COLO668 (cell line): ENCODE results near the gene PNMA6F.
"Not testable (repeated sequence)": the region's sequence is repeated elsewhere in the genome, so short reads cannot be mapped to it uniquely, and the experiment has no call there.

ENCODE experiments used
- DNase-seq: peaks from one replicate; lab custom pipeline; 2025; ENCODE audit not compliant: unreplicated experiment; lab: John Stamatoyannopoulos, UW

The PNMA6F gene

GRCh38 chrX:153303276-153304262, 18.0 kb downstream of the PNMA6F start:
- no peak for DNase-seq

DNA sequence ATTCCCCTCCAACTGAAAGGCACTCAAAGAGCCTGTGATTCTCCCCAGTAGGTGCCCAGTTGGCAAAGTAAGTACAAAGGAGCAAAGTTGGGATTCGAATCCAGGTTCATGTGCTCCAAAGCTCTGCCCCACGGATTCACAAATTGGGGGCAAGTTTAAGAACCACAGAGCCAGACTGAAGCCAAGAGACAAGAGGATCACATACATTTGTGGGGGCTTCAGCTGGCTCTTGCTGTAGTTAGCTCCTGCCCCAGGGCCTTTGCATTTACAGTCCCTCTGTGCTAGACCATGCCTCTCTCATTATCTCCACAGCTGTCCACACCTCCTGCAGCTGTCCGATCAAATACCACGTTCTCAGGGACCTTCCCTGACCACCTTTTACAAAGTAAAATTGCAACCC, 18.8 kb downstream of the PNMA6F start:
- DNase-seq = no peak

DNA sequence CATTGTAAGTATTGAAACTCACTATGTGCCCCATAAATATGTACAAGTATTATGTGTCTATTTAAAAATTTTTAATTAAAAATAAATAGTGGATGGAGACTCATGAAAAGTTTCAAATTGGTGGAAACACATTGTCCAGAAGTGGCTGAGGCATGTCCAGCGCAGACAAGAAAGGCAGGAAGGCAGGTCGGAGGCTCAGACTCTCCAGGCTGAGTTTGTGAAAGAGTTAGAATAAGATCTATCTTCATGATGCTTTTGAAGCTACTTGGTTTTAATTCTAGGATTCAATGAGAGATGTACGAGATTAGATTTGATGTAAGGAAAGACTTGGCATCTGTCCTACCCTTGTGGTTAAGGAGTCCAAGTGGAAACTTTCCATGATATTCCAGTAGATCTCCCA, 19.8 kb downstream of the PNMA6F start:
- no peak for DNase-seq

DNA sequence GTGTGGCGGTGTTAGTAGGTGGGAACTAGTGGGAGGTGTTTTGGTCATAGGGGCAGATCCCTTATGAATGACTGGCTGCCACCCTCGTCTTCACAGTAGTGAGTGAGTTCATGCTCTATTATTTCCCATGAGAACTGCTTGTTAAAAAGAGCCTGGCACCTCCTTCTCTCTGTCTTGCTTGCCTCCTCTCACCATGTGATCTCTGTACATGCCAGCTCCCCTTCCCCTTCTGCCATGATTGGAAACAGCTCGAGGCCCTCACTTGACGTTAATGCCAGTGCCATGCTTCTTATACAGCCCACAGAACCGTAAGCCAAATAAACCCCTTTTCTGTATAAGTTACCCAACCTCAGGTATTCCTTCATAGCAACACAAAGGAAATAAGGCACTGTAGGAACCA, 21.7 kb downstream of the PNMA6F start:
- DNase-seq = no peak

DNA sequence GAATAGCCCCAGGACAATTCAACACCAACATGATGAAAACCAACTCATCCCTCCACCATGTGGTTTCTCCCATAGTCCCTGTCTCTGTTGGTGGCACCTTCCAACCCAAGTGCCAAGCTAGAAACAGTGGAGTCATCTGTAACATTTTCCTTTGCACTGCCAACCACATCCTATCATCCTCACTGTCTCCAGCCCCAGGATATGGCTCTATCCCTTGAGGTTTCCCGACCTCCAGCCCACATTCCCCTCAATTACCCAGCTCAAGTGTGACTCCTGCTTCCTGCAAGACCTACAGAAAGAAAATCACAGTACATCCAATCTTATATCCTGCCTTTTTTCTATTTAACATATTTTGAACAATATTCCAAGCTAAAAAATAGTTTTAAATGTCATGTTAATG, 24.2 kb downstream of the PNMA6F start:
- no peak for DNase-seq

- not testable (repeated sequence) for DNase-seq
Observed at GRCh38 chrX:153293485-153294071, 28.0 kb downstream of the PNMA6F start.

- DNase-seq = not testable (repeated sequence)
Observed at GRCh38 chrX:153288807-153289206, 32.8 kb downstream of the PNMA6F start.

- DNase-seq = not testable (repeated sequence)
Observed at GRCh38 chrX:153285678-153286077, 35.9 kb downstream of the PNMA6F start.

DNA sequence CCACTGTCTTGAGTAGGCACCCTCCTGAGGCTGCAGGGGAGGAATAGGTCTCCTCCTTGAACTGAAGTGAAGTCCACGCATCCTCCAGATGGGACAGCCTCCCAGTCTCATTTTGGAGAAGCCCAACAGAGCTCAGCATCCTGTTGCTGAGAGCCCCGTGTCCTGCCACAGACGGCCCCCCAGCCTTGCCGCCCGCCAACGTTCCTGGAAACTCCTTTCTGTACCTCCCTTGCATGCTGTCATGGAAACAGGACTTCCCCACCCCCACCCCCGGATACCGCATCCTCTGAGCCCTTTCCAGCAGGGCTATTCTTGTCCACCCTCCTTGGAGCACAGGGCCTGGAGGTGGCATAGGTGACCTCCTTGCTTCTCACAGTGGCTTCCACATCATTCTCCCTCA, 37.6 kb downstream of the PNMA6F start:
- not testable (repeated sequence) for DNase-seq

DNA sequence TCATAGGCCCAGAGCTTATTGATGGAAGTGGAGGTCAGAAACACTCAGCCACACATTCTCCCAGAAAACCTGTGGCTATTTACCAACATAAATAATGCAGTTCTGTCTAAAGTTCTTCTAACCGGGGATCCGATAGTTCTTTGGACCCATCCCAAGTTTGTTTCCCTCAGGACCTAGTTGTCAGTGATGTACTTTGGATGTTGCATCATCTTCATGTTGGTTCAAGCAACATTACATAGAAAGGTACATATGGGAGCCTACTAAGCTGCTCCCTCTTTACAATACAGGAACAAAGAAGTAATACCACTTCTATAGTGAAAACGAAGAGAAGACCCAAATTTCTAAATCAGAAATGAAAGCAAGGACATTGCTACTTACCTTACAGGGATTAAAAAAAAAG, 39.8 kb downstream of the PNMA6F start:
- not testable (repeated sequence) for DNase-seq

DNA sequence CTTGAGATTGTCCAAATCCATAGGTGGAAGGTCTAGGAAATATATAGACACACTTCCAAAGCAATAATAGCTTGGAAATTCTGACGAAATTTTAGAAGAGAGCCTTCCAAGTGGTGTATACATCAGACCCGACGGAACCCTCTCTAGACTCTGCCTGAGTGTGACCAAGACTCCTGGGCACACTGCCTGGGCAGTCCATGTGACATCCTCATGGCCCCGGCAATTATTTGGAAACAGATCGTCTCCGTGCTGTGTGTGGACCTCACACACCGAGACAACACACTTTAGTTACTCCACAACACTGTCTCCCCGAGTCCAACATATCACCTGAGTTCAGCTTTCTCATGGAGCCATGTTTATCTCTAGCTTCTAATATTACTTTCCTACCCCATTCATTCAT, 42.3 kb downstream of the PNMA6F start:
- not testable (repeated sequence) for DNase-seq

GRCh38 chrX:153276049-153276448, 45.5 kb downstream of the PNMA6F start:
- not testable (repeated sequence) for DNase-seq

- not testable (repeated sequence) for DNase-seq
Observed at GRCh38 chrX:153275418-153275817, 46.1 kb downstream of the PNMA6F start.

- DNase-seq = not testable (repeated sequence)
Observed at GRCh38 chrX:153272584-153272983, 49.0 kb downstream of the PNMA6F start.

DNA sequence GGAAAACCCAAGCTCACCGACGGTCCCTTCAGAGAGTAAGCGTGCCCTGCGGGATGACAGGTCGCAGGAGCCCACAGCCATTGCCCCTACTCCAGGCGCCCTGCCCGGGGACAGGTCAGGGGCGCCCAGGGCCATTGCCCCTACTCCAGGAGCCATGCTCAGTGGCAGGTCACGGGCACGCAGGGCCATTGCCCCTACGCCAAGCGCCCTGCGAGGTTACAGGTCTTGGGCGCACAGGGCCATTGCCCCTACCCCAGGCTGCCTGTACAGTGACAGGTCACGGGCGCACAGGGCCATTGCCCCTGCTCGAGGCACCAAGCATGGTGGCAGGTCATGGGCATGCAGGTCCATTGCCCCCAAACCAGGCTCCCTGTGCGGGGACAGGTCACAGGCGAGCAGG, 49.5 kb downstream of the PNMA6F start:
- DNase-seq = not testable (repeated sequence)
